Embryonic facial prominence (tissue), 1 donor: ENCODE measurements around the gene MTMR3.

Source experiments
- DNase-seq: peaks from one replicate; pipeline ENCODE4 v3.0.0-alpha.2; 2016; ENCODE audit errors: extremely low spot score

MTMR3 gene

GRCh38 chr22:29870574-29870973 lies 12.4 kb upstream of the MTMR3 start:
- DNase-seq: no peak

GRCh38 chr22:29871684-29872083 lies 11.3 kb upstream of the MTMR3 start:
- no peak for DNase-seq

GRCh38 chr22:29872144-29872893 lies 10.7 kb upstream of the MTMR3 start:
- DNase-seq: no peak

GRCh38 chr22:29872989-29873388 lies 10.0 kb upstream of the MTMR3 start:
- DNase-seq: no peak

GRCh38 chr22:29873943-29874342 lies 9.0 kb upstream of the MTMR3 start:
- no peak for DNase-seq

- DNase-seq: no peak
Measured at GRCh38 chr22:29877620-29878019, 5.4 kb upstream of the MTMR3 start.

- DNase-seq: no peak
Measured at GRCh38 chr22:29879753-29880152, 3.2 kb upstream of the MTMR3 start.

- no peak for DNase-seq
Measured at GRCh38 chr22:29882716-29883044, 294 bp upstream of the MTMR3 start.

- no peak for DNase-seq
Measured at GRCh38 chr22:29883775-29884097, 762 bp downstream of the MTMR3 start.

GRCh38 chr22:29885610-29886009 lies 2.6 kb downstream of the MTMR3 start:
- no peak for DNase-seq

- DNase-seq: no peak
Measured at GRCh38 chr22:29886596-29886995, 3.6 kb downstream of the MTMR3 start.

- DNase-seq: no peak
Measured at GRCh38 chr22:29887358-29887757, 4.4 kb downstream of the MTMR3 start.

GRCh38 chr22:29890760-29891159 lies 7.8 kb downstream of the MTMR3 start:
- DNase-seq: no peak

- DNase-seq: no peak
Measured at GRCh38 chr22:29892315-29893156, 9.6 kb downstream of the MTMR3 start.

GRCh38 chr22:29901354-29901753 lies 18.4 kb downstream of the MTMR3 start:
- DNase-seq: no peak

- DNase-seq: no peak
Measured at GRCh38 chr22:29903371-29903770, 20.4 kb downstream of the MTMR3 start.

- no peak for DNase-seq
Measured at GRCh38 chr22:29904020-29904419, 21.0 kb downstream of the MTMR3 start.

- DNase-seq: peak; percentile 33
Measured at GRCh38 chr22:29907753-29908515, 25.0 kb downstream of the MTMR3 start.

- no peak for DNase-seq
Measured at GRCh38 chr22:29912141-29912540, 29.2 kb downstream of the MTMR3 start.

GRCh38 chr22:29912605-29913398 lies 29.8 kb downstream of the MTMR3 start:
- DNase-seq: peak; percentile 11

- no peak for DNase-seq
Measured at GRCh38 chr22:29914165-29914564, 31.2 kb downstream of the MTMR3 start.

- no peak for DNase-seq
Measured at GRCh38 chr22:29914991-29915533, 32.1 kb downstream of the MTMR3 start.
